Mesendoderm (in vitro differentiated cells): ENCODE data around the gene KCNS3.

ENCODE experiments used
- DNase-seq: peaks from one replicate; pipeline ENCODE4 v3.0.0; 2013
- H2AK5ac ChIP-seq: 2 replicates; pipeline ENCODE4 v1.6.1; 2013; ENCODE audit warnings: low read length, inconsistent platforms
- H2BK120ac ChIP-seq: 2 replicates; pipeline ENCODE4 v1.6.1; 2013; ENCODE audit warnings: low read depth, mild to moderate bottlenecking, low read length, moderate library complexity, mixed read lengths
- H2BK15ac ChIP-seq: replicated peaks from 2 replicates; pipeline ENCODE4 v1.6.1; 2013; ENCODE audit warnings: low read depth, mild to moderate bottlenecking, moderate library complexity
- H2BK5ac ChIP-seq: 2 replicates; pipeline ENCODE4 v1.6.1; 2013; ENCODE audit warnings: low read length, inconsistent platforms
- H3K18ac ChIP-seq: 2 replicates; pipeline ENCODE4 v1.6.1; 2013; ENCODE audit warnings: mild to moderate bottlenecking, low read length, mixed read lengths
- H3K23ac ChIP-seq: one replicate; pipeline ENCODE4 v1.6.1; 2013; ENCODE audit warnings: low read length
- H3K27ac ChIP-seq: 2 replicates; pipeline ENCODE4 v1.5.1; 2013; ENCODE audit warnings: low read depth, mild to moderate bottlenecking, inconsistent platforms, low read length, moderate library complexity
- H3K27me3 ChIP-seq: 2 replicates; pipeline ENCODE4 v1.6.1; 2013; ENCODE audit warnings: low read length, control low read depth, mild to moderate bottlenecking, inconsistent platforms; ENCODE audit not compliant: insufficient read depth, poor library complexity
- H3K36me3 ChIP-seq: 2 replicates; pipeline ENCODE4 v1.6.1; 2013; ENCODE audit warnings: low read length, inconsistent platforms; ENCODE audit not compliant: control insufficient read depth, insufficient read depth
- H3K4ac ChIP-seq: one replicate; pipeline ENCODE4 v1.6.1; 2013; ENCODE audit warnings: low read depth, mild to moderate bottlenecking, low read length, moderate library complexity
- H3K4me1 ChIP-seq: 2 replicates; pipeline ENCODE4 v1.6.1; 2013; ENCODE audit warnings: low read depth, low read length, inconsistent platforms; ENCODE audit not compliant: control insufficient read depth
- H3K4me2 ChIP-seq: 2 replicates; pipeline ENCODE4 v1.6.1; 2013; ENCODE audit warnings: low read length
- H3K4me3 ChIP-seq: 2 replicates; pipeline ENCODE4 v1.5.1; 2013; ENCODE audit warnings: mild to moderate bottlenecking, low read length
- H3K56ac ChIP-seq: one replicate; pipeline ENCODE4 v1.6.1; 2013; ENCODE audit warnings: low read length
- H3K79me1 ChIP-seq: 2 replicates; pipeline ENCODE4 v1.6.1; 2013; ENCODE audit warnings: low read length, inconsistent platforms
- H3K79me2 ChIP-seq: 2 replicates; pipeline ENCODE4 v1.6.1; 2013; ENCODE audit warnings: mild to moderate bottlenecking, low read length; ENCODE audit not compliant: control insufficient read depth, insufficient read depth
- H3K9ac ChIP-seq: 2 replicates; pipeline ENCODE4 v1.6.1; 2013; ENCODE audit warnings: low read length, inconsistent platforms
- H4K5ac ChIP-seq: one replicate; pipeline ENCODE4 v1.6.1; 2013; ENCODE audit warnings: low read length
- H4K8ac ChIP-seq: one replicate; pipeline ENCODE4 v1.6.1; 2013; ENCODE audit warnings: low read depth, mild to moderate bottlenecking, control low read depth, low read length, moderate library complexity
- whole genome bisulfite sequencing: extraction: QIAGEN DNeasy Blood & Tissue Kit; methylation state at CpG from one replicate; pipeline ENCODE4 v1.1.7; 2013; ENCODE audit warnings: low lambda C conversion rate, missing lambda C conversion rate; ENCODE audit not compliant: insufficient coverage; ENCODE audit errors: extremely low coverage; 5-methylcytosine and 5-hydroxymethylcytosine counted together

The KCNS3 gene

DNA sequence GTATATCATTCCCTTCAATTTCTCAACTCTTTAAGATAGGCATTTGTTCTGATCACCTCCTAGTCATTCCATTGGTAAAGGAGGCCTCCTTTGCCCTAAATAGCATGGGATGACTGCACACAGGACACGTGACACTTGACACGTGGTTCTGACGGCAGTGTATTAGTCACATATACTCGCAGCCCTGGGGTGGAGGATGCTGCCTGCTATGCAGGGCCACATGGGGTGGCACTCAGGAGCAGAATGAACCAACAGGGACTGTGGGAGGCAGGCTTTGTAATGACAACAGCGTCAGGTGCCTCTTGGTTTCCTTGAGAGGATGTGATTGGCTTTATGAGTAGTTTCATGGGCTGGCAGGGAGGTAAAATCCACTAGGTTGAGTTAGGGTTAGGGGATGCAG, 9.3 kb upstream of the KCNS3 start:
- Histone ChIP-seq H3K79me2 (no peaks in the 10 kb centered on the region), H3K4me1 (no peaks in the 10 kb centered on the region), H3K9ac (no peak overlapping the region), H3K4me3 (no peak overlapping the region), H2BK15ac (no peak overlapping the region), H3K4ac (no peak overlapping the region), H3K36me3 (no peaks in the 10 kb centered on the region), H4K5ac (no peak overlapping the region), H2BK120ac (no peak overlapping the region), H3K79me1 (no peaks in the 10 kb centered on the region), H2BK5ac (no peak overlapping the region), H3K18ac (no peak overlapping the region), H3K27ac (no peak overlapping the region), H2AK5ac (no peak overlapping the region), H4K8ac (no peak overlapping the region), H3K4me2 (no peak overlapping the region), H3K27me3 (no peaks in the 10 kb centered on the region), H3K56ac (no peak overlapping the region), H3K23ac (no peak overlapping the region)
- no CpG with 5 or more reads among the region's 5 CpGs for WGBS
- DNase-seq, result no peak

DNA sequence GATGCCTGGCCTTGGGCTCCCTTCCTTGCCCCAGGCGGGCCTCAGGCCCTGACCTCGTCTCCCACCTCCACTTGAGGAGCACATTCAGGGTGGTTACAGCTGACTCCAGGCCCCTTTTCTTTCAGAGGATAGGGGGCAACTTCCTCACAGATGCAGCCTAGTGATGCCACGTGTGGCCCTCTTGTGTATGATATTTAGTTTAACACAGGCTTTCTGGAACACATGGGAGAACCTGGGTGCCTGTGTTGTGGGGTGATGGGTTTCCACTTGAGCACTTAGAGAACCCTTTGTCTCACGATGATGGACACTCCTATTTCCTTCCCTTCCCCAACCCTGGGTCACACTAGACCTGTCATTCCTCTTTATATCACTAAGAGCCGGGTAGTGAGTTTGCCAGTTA, 6.8 kb upstream of the KCNS3 start:
- Histone ChIP-seq H2BK5ac (no peak overlapping the region), H3K18ac (no peak overlapping the region), H2BK120ac (no peak overlapping the region), H3K4ac (no peak overlapping the region), H3K9ac (no peak overlapping the region), H3K56ac (no peak overlapping the region), H3K79me2 (no peaks in the 10 kb centered on the region), H3K36me3 (no peaks in the 10 kb centered on the region), H3K23ac (no peak overlapping the region), H2BK15ac (no peak overlapping the region), H4K8ac (no peak overlapping the region), H3K4me2 (no peak overlapping the region), H3K27me3 (no peaks in the 10 kb centered on the region), H2AK5ac (no peak overlapping the region), H4K5ac (no peak overlapping the region), H3K27ac (no peak overlapping the region), H3K4me1 (no peaks in the 10 kb centered on the region), H3K79me1 (no peaks in the 10 kb centered on the region), H3K4me3 (no peak overlapping the region)
- no CpG with 5 or more reads among the region's 5 CpGs for WGBS
- no peak for DNase-seq

DNA sequence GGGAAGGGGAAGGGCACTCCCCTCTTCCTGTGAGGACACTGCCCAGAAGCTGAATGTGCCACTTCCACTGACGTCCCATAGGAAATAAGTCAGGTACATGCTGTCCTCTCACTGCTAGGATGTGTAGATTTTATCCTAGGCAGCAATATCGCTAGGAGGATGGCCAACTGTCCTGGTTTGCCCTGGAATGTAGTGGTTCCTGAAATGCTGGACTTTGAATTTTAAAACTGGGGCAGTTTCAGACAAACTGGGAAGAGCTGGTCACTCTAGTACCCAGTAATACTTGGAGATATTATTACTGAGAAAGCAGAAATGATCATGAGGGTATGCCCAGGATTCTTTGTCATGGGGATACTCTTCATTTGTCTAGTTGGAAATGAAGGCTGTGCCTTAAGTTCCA, 5.4 kb upstream of the KCNS3 start:
- H3K4me2 ChIP-seq, result no peak overlapping the region
- H2BK15ac ChIP-seq, result no peak overlapping the region
- no peak for DNase-seq
- no peaks in the 10 kb centered on the region for H3K79me1 ChIP-seq
- H3K9ac ChIP-seq, result no peak overlapping the region
- H3K4me1 ChIP-seq, result no peaks in the 10 kb centered on the region
- no peak overlapping the region for H2BK120ac ChIP-seq
- no peaks in the 10 kb centered on the region for H3K79me2 ChIP-seq
- H3K27ac ChIP-seq, result no peak overlapping the region
- no peak overlapping the region for H4K8ac ChIP-seq
- H2AK5ac ChIP-seq, result no peak overlapping the region
- H3K23ac ChIP-seq, result no peak overlapping the region
- H2BK5ac ChIP-seq, result no peak overlapping the region
- H3K27me3 ChIP-seq, result peaks cover 4% of the 10 kb centered on the region
- H3K56ac ChIP-seq, result no peak overlapping the region
- WGBS, result no CpG with 5 or more reads among the region's 2 CpGs
- H3K36me3 ChIP-seq, result no peaks in the 10 kb centered on the region
- no peak overlapping the region for H3K4ac ChIP-seq
- no peak overlapping the region for H4K5ac ChIP-seq
- no peak overlapping the region for H3K4me3 ChIP-seq
- no peak overlapping the region for H3K18ac ChIP-seq

DNA sequence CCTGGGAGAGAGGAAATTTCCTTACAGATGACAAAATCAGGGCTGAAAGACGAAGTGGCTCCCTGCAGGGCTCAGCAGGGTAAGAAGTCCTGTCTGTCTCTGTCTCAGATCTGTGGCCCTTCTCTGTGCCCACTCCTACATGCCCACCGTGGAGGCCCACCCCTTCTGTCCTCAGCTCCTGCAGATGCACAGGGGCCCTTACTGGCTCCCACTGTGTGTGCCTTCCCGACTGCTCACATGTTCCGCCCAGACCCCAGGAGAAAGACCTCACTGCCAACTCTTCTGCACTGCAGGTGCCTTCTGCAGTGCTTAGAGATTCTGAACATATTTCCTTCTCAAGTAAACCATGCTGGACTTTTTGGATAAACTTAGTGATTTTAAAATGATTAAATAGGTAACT, 1.9 kb upstream of the KCNS3 start:
- Histone ChIP-seq H3K56ac (no peak overlapping the region), H3K27me3 (peaks cover 4% of the 10 kb centered on the region), H3K4ac (no peak overlapping the region), H4K5ac (no peak overlapping the region), H3K36me3 (no peaks in the 10 kb centered on the region), H3K79me1 (no peaks in the 10 kb centered on the region), H3K79me2 (no peaks in the 10 kb centered on the region), H4K8ac (no peak overlapping the region), H3K18ac (no peak overlapping the region), H3K27ac (no peak overlapping the region), H2BK15ac (no peak overlapping the region), H2BK120ac (no peak overlapping the region), H3K23ac (no peak overlapping the region), H2BK5ac (no peak overlapping the region), H3K4me2 (no peak overlapping the region), H3K9ac (no peak overlapping the region), H2AK5ac (no peak overlapping the region), H3K4me1 (peaks cover 14% of the 10 kb centered on the region), H3K4me3 (no peak overlapping the region)
- WGBS, result no CpG with 5 or more reads among the region's 4 CpGs
- no peak for DNase-seq

DNA sequence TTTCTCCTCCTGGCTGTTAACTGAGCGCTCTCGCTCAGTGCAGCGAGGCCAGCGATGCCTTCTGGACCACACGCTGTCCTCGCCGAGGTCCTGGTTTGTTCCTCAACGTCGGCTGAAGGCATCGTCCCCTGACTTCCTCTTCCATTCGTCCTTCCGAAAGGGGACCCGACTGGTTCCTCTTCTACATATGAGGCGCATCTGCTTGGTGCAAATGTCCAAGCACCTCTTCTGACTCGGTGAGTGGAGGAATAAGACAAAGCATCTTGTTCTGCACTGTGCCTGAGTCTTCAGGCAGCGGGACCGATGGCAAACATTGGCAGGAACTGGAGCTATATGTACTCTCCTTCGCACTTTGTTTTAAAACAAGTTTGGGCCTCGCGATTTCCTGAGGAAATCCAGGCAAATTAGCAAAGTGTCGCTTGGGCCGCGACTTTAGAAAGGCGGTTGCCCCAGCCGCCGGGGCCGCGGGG, 621 bp upstream of the KCNS3 start:
- Histone ChIP-seq H3K27me3 (peaks cover 4% of the 10 kb centered on the region), H3K23ac (no peak overlapping the region), H2BK120ac (no peak overlapping the region), H3K4me1 (peaks cover 18% of the 10 kb centered on the region), H3K4me3 (peak overlapping the region; percentile 2), H2AK5ac (no peak overlapping the region), H2BK5ac (no peak overlapping the region), H3K4ac (no peak overlapping the region), H3K27ac (no peak overlapping the region), H3K4me2 (peak overlapping the region; percentile 55), H3K56ac (peak overlapping the region; percentile 81), H2BK15ac (no peak overlapping the region), H4K8ac (no peak overlapping the region), H4K5ac (no peak overlapping the region), H3K9ac (peak overlapping the region; percentile 59), H3K36me3 (no peaks in the 10 kb centered on the region), H3K79me1 (no peaks in the 10 kb centered on the region), H3K18ac (no peak overlapping the region), H3K79me2 (no peaks in the 10 kb centered on the region)
- DNase-seq, result peak; percentile 57
- WGBS, result no CpG with 5 or more reads among the region's 28 CpGs

DNA sequence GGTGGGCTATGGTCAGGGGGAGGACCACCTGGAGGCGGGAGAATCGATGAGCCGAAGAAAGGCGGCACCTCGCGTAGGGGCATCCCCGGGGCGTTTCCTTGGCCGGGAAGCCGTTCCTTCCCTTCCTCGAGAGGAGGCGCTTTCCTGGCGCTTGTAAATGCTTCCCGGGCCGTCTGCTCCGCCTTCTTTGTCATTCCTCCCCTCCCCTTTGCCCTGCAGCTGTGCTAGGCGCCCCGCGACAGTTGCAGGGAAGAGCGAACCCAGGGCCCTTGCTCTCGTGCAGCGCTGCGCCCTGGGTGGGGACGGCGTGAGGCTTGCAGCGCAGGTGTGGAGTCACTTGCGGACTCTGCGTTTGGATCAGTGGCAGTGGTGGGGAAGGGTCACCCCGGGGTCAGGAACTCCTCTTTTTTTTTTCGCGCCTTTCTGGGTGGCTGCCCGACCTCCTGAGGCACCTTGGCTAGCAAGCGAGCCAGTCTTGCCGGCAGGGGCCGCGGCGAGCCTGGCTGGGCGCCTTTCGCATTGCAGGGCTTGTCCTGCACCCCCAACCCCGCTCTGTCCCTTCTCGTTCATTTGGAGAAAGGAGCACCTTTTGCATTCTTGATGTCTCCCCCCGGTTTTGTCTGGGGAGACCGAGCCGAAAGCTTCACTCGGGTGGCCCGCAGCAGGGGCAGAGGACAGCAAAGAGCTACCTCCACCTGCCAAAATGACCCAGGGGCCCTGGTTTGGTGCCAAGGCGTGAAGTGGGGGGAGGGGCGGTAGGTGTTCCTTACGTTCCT, 858 bp downstream of the KCNS3 start:
- H3K4me1 ChIP-seq, result peaks cover 18% of the 10 kb centered on the region
- H3K27ac ChIP-seq, result no peak overlapping the region
- H2BK15ac ChIP-seq, result no peak overlapping the region
- H3K79me1 ChIP-seq, result no peaks in the 10 kb centered on the region
- peaks cover 4% of the 10 kb centered on the region for H3K27me3 ChIP-seq
- H4K5ac ChIP-seq, result no peak overlapping the region
- H3K4me3 ChIP-seq, result peak overlapping the region; percentile 69
- no peaks in the 10 kb centered on the region for H3K36me3 ChIP-seq
- no CpG with 5 or more reads among the region's 49 CpGs for WGBS
- no peak overlapping the region for H2AK5ac ChIP-seq
- no peak overlapping the region for H3K18ac ChIP-seq
- DNase-seq, result peak; percentile 95
- no peak overlapping the region for H2BK5ac ChIP-seq
- H4K8ac ChIP-seq, result no peak overlapping the region
- no peak overlapping the region for H2BK120ac ChIP-seq
- H3K79me2 ChIP-seq, result no peaks in the 10 kb centered on the region
- peak overlapping the region; percentile 89 for H3K56ac ChIP-seq
- H3K4ac ChIP-seq, result no peak overlapping the region
- H3K23ac ChIP-seq, result no peak overlapping the region
- H3K4me2 ChIP-seq, result peak overlapping the region; percentile 98
- peak overlapping the region; percentile 74 for H3K9ac ChIP-seq
